OCI-LY7 (cell line): ENCODE data around the gene NLRX1. TPM values are rescaled to one million over a fixed set of nuclear protein-coding genes. Genes with fewer than 3 reads are reported as not detected.

Experiments
- BruUV-seq: library from RNA; stranded (reverse); fragments of 400-500 nt; replicated peaks from 2 replicates; lab custom pipeline; 2021; lab: Mats Ljungman, UMichigan
- CTCF ChIA-PET: fragments of 300-600 bp; sonication (Branson Sonifier 250); formaldehyde crosslinking; loops from one replicate; lab custom pipeline; 2022; ENCODE audit warnings: antibody characterized with exemption; ENCODE audit not compliant: unreplicated experiment; lab: Charles Lee
- POLR2A ChIA-PET: fragments of 300-600 bp; sonication (Branson Sonifier 250); formaldehyde crosslinking; loops from one replicate; lab custom pipeline; 2022; ENCODE audit warnings: antibody characterized with exemption; lab: Charles Lee
- DNase-seq: peaks from one replicate; pipeline ENCODE4 v3.0.0-alpha.2; 2015; ENCODE audit warnings: low spot score
- H2AFZ ChIP-seq: fragments of 200-600 bp; sonication (generic), shearing (Covaris generic); 2 replicates; pipeline ENCODE4 v1.6.1; 2014; ENCODE audit warnings: mild to moderate bottlenecking, antibody characterized with exemption, low read length, moderate library complexity
- H3K27ac ChIP-seq: fragments of 200-600 bp; sonication (generic); 2 replicates; pipeline ENCODE4 v1.5.1; 2014; ENCODE audit warnings: mixed run types, low read depth, mild to moderate bottlenecking, moderate library complexity, low read length, inconsistent platforms; ENCODE audit not compliant: poor library complexity, severe bottlenecking
- H3K36me3 ChIP-seq: fragments of 200-600 bp; sonication (generic); 2 replicates; pipeline ENCODE4 v1.6.1; 2014; ENCODE audit warnings: mild to moderate bottlenecking, antibody characterized with exemption, low read length, moderate library complexity, mixed read lengths; ENCODE audit not compliant: insufficient read depth
- H3K4me1 ChIP-seq: fragments of 200-600 bp; sonication (generic); 2 replicates; pipeline ENCODE4 v1.5.1; 2014; ENCODE audit warnings: mild to moderate bottlenecking, low read length; ENCODE audit not compliant: insufficient read depth, poor library complexity, severe bottlenecking
- H3K4me2 ChIP-seq: fragments of 200-600 bp; sonication (generic); 2 replicates; pipeline ENCODE4 v1.6.1; 2014; ENCODE audit warnings: mild to moderate bottlenecking, low read length
- H3K4me3 ChIP-seq: fragments of 200-600 bp; sonication (generic); 2 replicates; pipeline ENCODE4 v1.5.1; 2014; ENCODE audit warnings: mild to moderate bottlenecking, low read depth, low read length; ENCODE audit not compliant: poor library complexity, severe bottlenecking
- H3K79me2 ChIP-seq: fragments of 200-600 bp; sonication (generic); 2 replicates; pipeline ENCODE4 v1.6.1; 2016; ENCODE audit warnings: low read depth, mild to moderate bottlenecking, low read length, moderate library complexity, mixed read lengths; ENCODE audit not compliant: insufficient read depth
- H3K9me2 ChIP-seq: fragments of 200-600 bp; sonication (generic); 2 replicates; pipeline ENCODE4 v1.6.1; 2016; ENCODE audit warnings: mild to moderate bottlenecking, low read length, mixed read lengths; ENCODE audit not compliant: insufficient read depth
- H3K9me3 ChIP-seq: fragments of 200-600 bp; sonication (generic); 2 replicates; pipeline ENCODE4 v1.6.1; 2014; ENCODE audit warnings: mild to moderate bottlenecking, mixed run types, low read length, mixed read lengths
- H4K20me1 ChIP-seq: fragments of 200-600 bp; sonication (generic); 2 replicates; pipeline ENCODE4 v1.6.1; 2014; ENCODE audit warnings: mild to moderate bottlenecking, antibody characterized with exemption, low read length, moderate library complexity, mixed read lengths; ENCODE audit not compliant: insufficient read depth
- CTCF ChIP-seq: fragments of 200-600 bp; sonication (generic); conservative IDR thresholded peaks from 2 replicates; pipeline ENCODE4 v1.5.1; 2014; ENCODE audit warnings: mild to moderate bottlenecking, antibody characterized with exemption, low read length, moderate library complexity, mixed read lengths
- EZH2phosphoT487 ChIP-seq: fragments of 200-600 bp; sonication (generic); IDR thresholded peaks from 2 replicates; pipeline ENCODE4 v1.6.1; 2018; ENCODE audit warnings: low read depth, borderline replicate concordance, mild to moderate bottlenecking, mixed run types, antibody characterized with exemption, low read length, moderate library complexity, mixed read lengths
- intact Hi-C: fragments of 100-400 bp; cut with micrococcal nuclease; formaldehyde crosslinking; loops from one replicate; pipeline ENCODE4 v1.10.0; 2022; ENCODE audit not compliant: unreplicated experiment
- total RNA-seq, 2 experiments: library from RNA; depleted of rRNA in 1 of 2; stranded (reverse); fragments of >200 nt in 1 of 2; shearing (Covaris generic) in 1 of 2; gene quantifications; 2 replicates each; pipeline ENCODE4 v1.2.3, GENCODE V29; 2014 to 2022

Gene NLRX1
- total RNA-seq, 2 experiments from 2014 or later: 2.1 to 8.8 TPM

- intact Hi-C loops: no loop called here
- H2AFZ ChIP-seq: no peak overlapping the region
- DNase-seq: no peak
- no TSS peak for BruUV-seq
- no peak overlapping the region for H3K27ac ChIP-seq
- CTCF ChIA-PET: interaction anchor here (0.6 kb wide), 1 partner anchor 69 kb away, joined by 5 read pairs; no protein-coding TSS in a partner anchor
- H3K79me2 ChIP-seq: no peaks in the 10 kb centered on the region
- H3K9me2 ChIP-seq: no peaks in the 10 kb centered on the region
- no peaks in the 10 kb centered on the region for H3K36me3 ChIP-seq
- H3K4me1 ChIP-seq: peaks cover 15% of the 10 kb centered on the region
- TF ChIP-seq CTCF (no peak), EZH2phosphoT487 (no peak)
- H4K20me1 ChIP-seq: no peaks in the 10 kb centered on the region
- H3K4me2 ChIP-seq: no peak overlapping the region
- no peaks in the 10 kb centered on the region for H3K9me3 ChIP-seq
- POLR2A ChIA-PET: no interaction called here
- H3K4me3 ChIP-seq: no peak overlapping the region
These were observed 7.1 kb downstream of the NLRX1 start for GRCh38 chr11:119175493-119176077.

- ChIA-PET CTCF (no interaction called here), POLR2A (no interaction called here)
- no peak overlapping the region for H3K4me3 ChIP-seq
These were observed 9.7 kb downstream of the NLRX1 start for GRCh38 chr11:119178166-119178680.

More at GRCh38 chr11:119178166-119178680, 9.7 kb downstream of the NLRX1 start:
- Histone ChIP-seq H3K36me3 (no peaks in the 10 kb centered on the region), H4K20me1 (no peaks in the 10 kb centered on the region), H3K9me3 (no peaks in the 10 kb centered on the region), H3K27ac (no peak overlapping the region), H2AFZ (no peak overlapping the region), H3K4me2 (no peak overlapping the region), H3K79me2 (no peaks in the 10 kb centered on the region), H3K9me2 (no peaks in the 10 kb centered on the region), H3K4me1 (peaks cover 11% of the 10 kb centered on the region)
- no TSS peak for BruUV-seq
- intact Hi-C loops: no loop called here
- no peak for TF ChIP-seq EZH2phosphoT487
- no peak for TF ChIP-seq CTCF
- no peak for DNase-seq
